Heart right ventricle (tissue), 16 donors: ENCODE results near the gene MAPKAPK2. TPM values are rescaled to one million over a fixed set of nuclear protein-coding genes. Genes with fewer than 3 reads are reported as not detected.

Experiments used
- ATAC-seq, 8 donors: fragments of 200-7000 bp; cut with Tn5 transposase; one replicate each; pipeline ENCODE4 v1.9.1; 2020; ENCODE audit warnings: mild to moderate bottlenecking in 8 of 8, moderate library complexity in 8 of 8, moderate number of reproducible peaks in 1 of 8
- DNase-seq, 2 donors: peaks; one replicate each; pipeline ENCODE4 v3.0.0-alpha.2; 2020
- H3K27ac ChIP-seq, 10 donors: fragments of 200-600 bp; sonication (generic) in 2 of 10; one replicate each; pipeline versions ENCODE4 v1.5.0 to v1.8.0; 2020 to 2022; ENCODE audit warnings: mild to moderate bottlenecking in 3 of 10
- H3K27me3 ChIP-seq, 7 donors: fragments of 200-600 bp; one replicate each; pipeline ENCODE4 v1.8.0; 2021 to 2022; ENCODE audit warnings: mild to moderate bottlenecking in 2 of 7
- H3K36me3 ChIP-seq, 9 donors: fragments of 200-600 bp; sonication (generic) in 1 of 9; one replicate each; pipeline versions ENCODE4 v1.5.0 to v1.8.0; 2020 to 2022; ENCODE audit warnings: mild to moderate bottlenecking in 2 of 9
- H3K4me1 ChIP-seq, 9 donors: fragments of 200-600 bp; sonication (generic) in 1 of 9; one replicate each; pipeline versions ENCODE4 v1.5.0 to v1.8.0; 2020 to 2022; ENCODE audit warnings: mild to moderate bottlenecking in 4 of 9
- H3K4me3 ChIP-seq, 10 donors: fragments of 200-600 bp; sonication (generic) in 2 of 10; one replicate each; pipeline versions ENCODE4 v1.5.0 to v1.8.0; 2020 to 2022; ENCODE audit warnings: mild to moderate bottlenecking in 7 of 10, moderate library complexity in 2 of 10
- H3K9me3 ChIP-seq, 11 donors: fragments of 200-600 bp in 10 of 11; sonication (generic) in 2 of 11; one replicate each; pipeline versions ENCODE4 v1.5.0 to v1.8.0; 2013 to 2022; ENCODE audit warnings: mild to moderate bottlenecking in 2 of 11, control low read depth in 1 of 11, moderate library complexity in 1 of 11
- WGBS, 2 donors: extraction: QIAGEN DNeasy Blood & Tissue Kit; methylation state at CpG; one replicate each; pipeline ENCODE4 v1.1.7; 2013; ENCODE audit warnings: inconsistent platforms in 1 of 2; 5-methylcytosine and 5-hydroxymethylcytosine counted together
- intact Hi-C, 10 donors: fragments of 100-400 bp; cut with DNase I; formaldehyde crosslinking; loops; one replicate each; pipeline versions ENCODE4 v1.11.1 to v1.14.2; 2022
- polyA plus RNA-seq, 2 donors: library from polyadenylated mRNA; stranded (reverse); fragments of 200-250 nt; gene quantifications; one replicate each; pipeline ENCODE4 v1.2.3, GENCODE V29; 2013
- total RNA-seq, 10 donors: library from RNA; stranded (reverse); fragmentation: NEBNext Ultra II Directional in 3 of 10; extraction: Animal tissue kit (Norgen Biotek cat#: 25700) in 3 of 10; gene quantifications; one replicate each; pipeline versions ENCODE4 v1.2.1 to v1.2.4, GENCODE V29; 2021 to 2023
- TF ChIP-seq, protein P1 (sequence below), 9 donors: fragments of 200-600 bp; sonication (generic) in 2 of 9; IDR thresholded peaks; one replicate each; pipeline versions ENCODE4 v1.5.0 to v1.8.0; 2021 to 2022; ENCODE audit warnings: antibody characterized with exemption in 9 of 9, mild to moderate bottlenecking in 5 of 9, moderate library complexity in 1 of 9
- donor health status: Arrhythmogenic right ventricular cardiomyopathy.
- donor health status: ischemic (EF 13 %, LVEDD 7.1; RV severe dilation, severe dysfunction).
- donor health status: healthy with polysubstance abuse.
- donor health status: DM: no; HTN: yes; CAD: no.
- donor health status: DM: no; HTN: no; CAD: no.
- donor health status: ischemic (EF 25% LVEDD 6.9; RV normal size, moderate dysfunction).
- donor health status: ischemic (EF 25% LVEDD 5.7; RV mildly dilated, moderate dysfunction).
- donor health status: healthy.
- donor health status: DM: yes; HTN: yes; CAD: no.
- donor health status: Ischemic cardiomyopathy.
- donor health status: ischemic (EF 35%, LVEDD 5.7; RV mildly dilated, moderate dysfunction).
- donor health status: nonischemic (EF 11% LVEDD 7.7; RV severe dilation, severe dysfunction).
- donor health status: DM: yes; HTN: yes; CAD: no.
- donor health status: PGD.
- donor health status: ischemic (EF 29% LVEDD 5.4; RV normal size, mild dysfunction).
- donor health status: nonischemic (EF 23%, LVEDD 6.1; RV moderate dilation, normal function).

The MAPKAPK2 gene
- total and polyA plus RNA-seq, 12 donors: 101 to 323 (median 219) TPM

DNA sequence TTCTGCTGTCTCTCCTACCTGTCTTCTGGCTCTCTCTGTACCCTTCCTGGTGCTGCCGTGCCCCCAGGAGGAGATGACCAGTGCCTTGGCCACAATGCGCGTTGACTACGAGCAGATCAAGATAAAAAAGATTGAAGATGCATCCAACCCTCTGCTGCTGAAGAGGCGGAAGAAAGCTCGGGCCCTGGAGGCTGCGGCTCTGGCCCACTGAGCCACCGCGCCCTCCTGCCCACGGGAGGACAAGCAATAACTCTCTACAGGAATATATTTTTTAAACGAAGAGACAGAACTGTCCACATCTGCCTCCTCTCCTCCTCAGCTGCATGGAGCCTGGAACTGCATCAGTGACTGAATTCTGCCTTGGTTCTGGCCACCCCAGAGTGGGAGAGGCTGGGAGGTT, 47.8 kb downstream of the MAPKAPK2 start:
- Histone ChIP-seq H3K36me3 (peaks cover 4 to 90% (median 49%) of the 10 kb centered on the region in 9 donors), H3K9me3 (no peaks in the 10 kb centered on the region), H3K4me3 (no peak overlapping the region), H3K4me1 (peaks cover 3 to 65% (median 36%) of the 10 kb centered on the region in 9 donors), H3K27me3 (no peaks in the 10 kb centered on the region), H3K27ac (no peak overlapping the region)
- ATAC-seq (no peak), DNase-seq (no peak)
- 80 to 81% methylated on average over 11 of the region's 11 CpGs for WGBS, 2 donors
- TF ChIP-seq, protein P1, sequence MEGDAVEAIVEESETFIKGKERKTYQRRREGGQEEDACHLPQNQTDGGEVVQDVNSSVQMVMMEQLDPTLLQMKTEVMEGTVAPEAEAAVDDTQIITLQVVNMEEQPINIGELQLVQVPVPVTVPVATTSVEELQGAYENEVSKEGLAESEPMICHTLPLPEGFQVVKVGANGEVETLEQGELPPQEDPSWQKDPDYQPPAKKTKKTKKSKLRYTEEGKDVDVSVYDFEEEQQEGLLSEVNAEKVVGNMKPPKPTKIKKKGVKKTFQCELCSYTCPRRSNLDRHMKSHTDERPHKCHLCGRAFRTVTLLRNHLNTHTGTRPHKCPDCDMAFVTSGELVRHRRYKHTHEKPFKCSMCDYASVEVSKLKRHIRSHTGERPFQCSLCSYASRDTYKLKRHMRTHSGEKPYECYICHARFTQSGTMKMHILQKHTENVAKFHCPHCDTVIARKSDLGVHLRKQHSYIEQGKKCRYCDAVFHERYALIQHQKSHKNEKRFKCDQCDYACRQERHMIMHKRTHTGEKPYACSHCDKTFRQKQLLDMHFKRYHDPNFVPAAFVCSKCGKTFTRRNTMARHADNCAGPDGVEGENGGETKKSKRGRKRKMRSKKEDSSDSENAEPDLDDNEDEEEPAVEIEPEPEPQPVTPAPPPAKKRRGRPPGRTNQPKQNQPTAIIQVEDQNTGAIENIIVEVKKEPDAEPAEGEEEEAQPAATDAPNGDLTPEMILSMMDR (IDR thresholded peaks at IDR 0.05): no peak
- intact Hi-C loops: loop anchor here in 6 of 10 donors (5.0 to 10.0 kb wide), 5 partner anchors 72 to 182 kb away; partner anchors contain the start of gene DYRK3 (in 2 of the 6)

DNA sequence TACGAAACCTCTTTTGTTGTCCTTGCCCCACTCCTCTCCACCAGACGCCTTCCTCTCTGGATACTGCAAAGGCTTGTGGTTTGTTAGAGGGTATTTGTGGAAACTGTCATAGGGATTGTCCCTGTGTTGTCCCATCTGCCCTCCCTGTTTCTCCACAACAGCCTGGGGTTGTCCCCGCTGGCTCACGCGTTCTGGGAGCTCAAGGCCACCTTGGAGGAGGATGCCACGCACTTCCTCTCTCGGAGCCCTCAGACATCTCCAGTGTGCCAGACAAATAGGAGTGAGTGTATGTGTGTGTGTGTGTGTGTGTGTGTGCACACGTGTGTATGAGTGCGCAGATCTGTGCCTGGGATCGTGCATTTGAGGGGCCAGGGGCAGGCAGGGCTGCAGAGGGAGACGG, 48.3 kb downstream of the MAPKAPK2 start:
- Histone ChIP-seq H3K4me1 (peaks cover 3 to 65% (median 36%) of the 10 kb centered on the region in 9 donors), H3K36me3 (peaks cover 4 to 90% (median 49%) of the 10 kb centered on the region in 9 donors), H3K27me3 (no peaks in the 10 kb centered on the region), H3K9me3 (no peaks in the 10 kb centered on the region), H3K4me3 (no peak overlapping the region), H3K27ac (no peak overlapping the region)
- WGBS, 2 donors: 80 to 87% methylated on average over 11 of the region's 11 CpGs
- DNase-seq (no peak), ATAC-seq (no peak)
- TF ChIP-seq, protein P1 (IDR thresholded peaks at IDR 0.05): no peak
- intact Hi-C loops: loop anchor here in 6 of 10 donors (5.0 to 10.0 kb wide), 5 partner anchors 72 to 182 kb away; partner anchors contain the start of gene DYRK3 (in 2 of the 6)

DNA sequence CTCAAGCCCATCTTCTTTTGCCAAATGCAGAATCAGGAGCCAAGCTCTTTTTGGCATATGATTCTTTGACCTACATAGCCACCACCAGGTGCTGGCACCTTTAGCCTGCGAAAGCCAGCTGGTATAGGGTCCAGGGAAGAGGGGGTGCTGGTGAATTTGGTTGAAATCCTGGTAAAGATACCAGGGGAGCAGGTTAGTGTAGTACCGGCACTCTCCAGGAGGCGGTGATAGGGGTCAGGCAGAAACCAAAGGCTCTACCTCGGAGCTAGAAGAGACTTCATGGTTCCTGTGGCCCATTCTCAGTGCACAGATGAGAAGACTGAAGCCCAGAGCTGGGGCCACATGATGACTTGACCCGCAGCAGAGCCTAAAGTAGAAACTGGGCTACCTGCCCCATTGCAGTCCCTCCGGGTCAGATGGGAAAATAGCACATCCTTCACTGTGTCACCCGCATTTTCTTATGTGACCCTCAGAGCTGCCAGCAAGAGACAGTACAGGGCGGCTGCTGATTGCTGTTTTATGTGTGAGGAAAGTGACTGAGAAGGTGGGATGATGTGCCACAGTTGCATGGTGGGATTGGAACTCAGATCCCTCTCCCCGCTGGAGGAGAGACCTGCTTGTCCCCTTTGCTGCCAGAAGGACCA, 49.9 kb downstream of the MAPKAPK2 start:
- WGBS, 2 donors: 70 to 81% methylated on average over 9 of the region's 9 CpGs
- TF ChIP-seq, protein P1 (IDR thresholded peaks at IDR 0.05): peak; percentile 42 to 79 (median 65)
- H3K4me1 ChIP-seq: peaks cover 10 to 65% (median 44%) of the 10 kb centered on the region in 9 donors
- intact Hi-C loops: loop anchor here in 9 of 10 donors (2.0 to 10.0 kb wide), 8 partner anchors 70 to 183 kb away; partner anchors contain the start of gene DYRK3 (in 2 of the 9)
- peak in 1 of 2 donors; percentile 37 for DNase-seq
- H3K4me3 ChIP-seq: no peak overlapping the region
- H3K36me3 ChIP-seq: peaks cover 4 to 78% (median 42%) of the 10 kb centered on the region in 9 donors
- H3K9me3 ChIP-seq: no peaks in the 10 kb centered on the region
- peak in 5 of 8 donors; percentile 14 to 31 (median 24) for ATAC-seq
- peak overlapping the region in 1 of 10 donors; percentile 70 for H3K27ac ChIP-seq
- no peaks in the 10 kb centered on the region for H3K27me3 ChIP-seq

DNA sequence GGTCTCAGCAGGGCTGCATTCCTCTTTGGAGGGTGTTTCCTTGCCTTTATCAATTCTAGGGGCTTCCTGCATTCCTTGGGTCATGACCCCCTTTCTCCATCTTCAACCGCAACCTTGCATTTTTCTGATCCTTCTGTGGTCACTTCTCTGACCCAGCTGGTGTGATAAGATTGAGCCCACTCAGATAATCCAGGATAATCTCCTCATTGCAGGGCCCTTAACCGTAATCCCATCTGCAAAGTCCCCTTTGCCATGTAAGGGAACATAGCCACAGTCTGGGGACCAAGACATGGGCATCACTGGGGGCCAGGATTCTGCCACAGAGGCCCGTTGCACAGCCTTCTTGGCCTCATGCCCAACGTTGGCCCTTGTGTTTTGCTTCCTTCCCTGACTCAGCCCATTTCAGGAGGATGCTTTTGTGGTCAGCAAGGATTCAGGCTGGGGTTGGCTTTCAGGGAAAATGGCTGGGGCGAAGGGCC, 50.9 kb downstream of the MAPKAPK2 start:
- H3K36me3 ChIP-seq: peaks cover 4 to 68% (median 33%) of the 10 kb centered on the region in 9 donors
- H3K27ac ChIP-seq: peak overlapping the region in 5 of 10 donors; percentile 12 to 70 (median 25)
- peaks cover 10 to 68% (median 44%) of the 10 kb centered on the region in 9 donors for H3K4me1 ChIP-seq
- DNase-seq (no peak), ATAC-seq (no peak)
- intact Hi-C loops: loop anchor here in 7 of 10 donors (2.0 to 10.0 kb wide), 7 partner anchors 69 to 182 kb away; partner anchors contain the start of gene DYRK3 (in 2 of the 7)
- no peak overlapping the region for H3K4me3 ChIP-seq
- no peaks in the 10 kb centered on the region for H3K9me3 ChIP-seq
- WGBS, 2 donors: 62 to 65% methylated on average over 5 of the region's 5 CpGs
- TF ChIP-seq, protein P1 (IDR thresholded peaks at IDR 0.05): no peak
- no peaks in the 10 kb centered on the region for H3K27me3 ChIP-seq
